Endothelial cell of umbilical vein (primary cell): ENCODE measurements around the gene SBF1. TPM values are rescaled to one million over a fixed set of nuclear protein-coding genes. Genes with fewer than 3 reads are reported as not detected.

Source experiments
- BruUV-seq: library from RNA; stranded (reverse); fragments of 400-500 nt; replicated peaks from 2 replicates; lab custom pipeline; 2021; lab: Mats Ljungman, UMichigan
- CTCF ChIA-PET: fragments of 300-600, 350-600 bp; sonication (Branson Sonifier 250); formaldehyde crosslinking; loops from one replicate; lab custom pipeline; 2021; ENCODE audit warnings: antibody characterized with exemption, inconsistent platforms; lab: Charles Lee
- POLR2A ChIA-PET: fragments of 300-600, 350-600 bp; sonication (Branson Sonifier 250); formaldehyde crosslinking; loops from one replicate; lab custom pipeline; 2021; ENCODE audit warnings: antibody characterized with exemption, inconsistent platforms; lab: Charles Lee
- DNase-seq: peaks from one replicate; pipeline ENCODE4 v3.0.0-alpha.2; 2011; ENCODE audit warnings: low read depth, low spot score
- FAIRE-seq: peaks from 2 replicates; lab custom pipeline; 2011; peaks lifted over from hg19 to GRCh38; lab: Jason Lieb, UNC
- H2AFZ ChIP-seq: 2 replicates; pipeline ENCODE4 v1.6.0; 2012; ENCODE audit warnings: low read depth, low read length, control low read depth, inconsistent platforms
- H3K27ac ChIP-seq: 2 replicates; pipeline ENCODE4 v1.5.1; 2011; ENCODE audit warnings: low read depth, mild to moderate bottlenecking, control low read depth, low read length, moderate library complexity; ENCODE audit not compliant: insufficient read depth
- H3K27me3 ChIP-seq, 2 experiments: 2 replicates each; pipeline versions ENCODE4 v1.6.0 to v1.6.1; 2011; ENCODE audit warnings: low read length in 2 of 2, mixed read lengths in 1 of 2; ENCODE audit not compliant: control insufficient read depth in 2 of 2, insufficient read depth in 2 of 2
- H3K36me3 ChIP-seq, 2 experiments: 2 replicates in 1 of 2; 3 replicates in 1 of 2; pipeline ENCODE4 v1.5.1; 2011; ENCODE audit warnings: low read length in 2 of 2, mild to moderate bottlenecking in 1 of 2, moderate library complexity in 1 of 2; ENCODE audit not compliant: control insufficient read depth in 2 of 2, insufficient read depth in 2 of 2; ENCODE audit errors: extremely low read depth in 1 of 2
- H3K4me1 ChIP-seq: 3 replicates; pipeline ENCODE4 v1.5.1; 2011; ENCODE audit warnings: mild to moderate bottlenecking, low read length; ENCODE audit not compliant: control insufficient read depth, insufficient read depth; ENCODE audit errors: extremely low read depth
- H3K4me2 ChIP-seq: 2 replicates; pipeline ENCODE4 v1.6.1; 2011; ENCODE audit warnings: low read length, control low read depth, mixed read lengths; ENCODE audit not compliant: insufficient read depth
- H3K4me3 ChIP-seq, 3 experiments: fragments of 200-600 bp in 1 of 3; sonication (generic), shearing (Covaris generic) in 1 of 3; replicated peaks in 1 of 3; 2 replicates each; pipeline ENCODE4 v1.5.1; 2011 to 2016; ENCODE audit warnings: control low read depth in 3 of 3, low read length in 3 of 3, mild to moderate bottlenecking in 2 of 3, inconsistent platforms in 1 of 3, low read depth in 1 of 3, moderate library complexity in 1 of 3; ENCODE audit not compliant: insufficient read depth in 1 of 3
- H3K79me2 ChIP-seq: 2 replicates; pipeline ENCODE4 v1.6.0; 2012; ENCODE audit warnings: low read length, inconsistent platforms; ENCODE audit not compliant: control insufficient read depth, insufficient read depth
- H3K9ac ChIP-seq: replicated peaks from 2 replicates; pipeline ENCODE3; 2011; ENCODE audit warnings: low read length, control low read depth; ENCODE audit not compliant: insufficient read depth; ENCODE audit errors: extremely low read depth
- H3K9me1 ChIP-seq: replicated peaks from 3 replicates; pipeline ENCODE4 v1.6.0; 2011; ENCODE audit warnings: mild to moderate bottlenecking, low read length; ENCODE audit not compliant: control insufficient read depth, insufficient read depth; ENCODE audit errors: extremely low read depth
- H3K9me3 ChIP-seq: replicated peaks from 2 replicates; pipeline ENCODE4 v1.5.1; 2012; ENCODE audit warnings: low read length, inconsistent platforms; ENCODE audit not compliant: control insufficient read depth, insufficient read depth
- H4K20me1 ChIP-seq: replicated peaks from 2 replicates; pipeline ENCODE3; 2011; ENCODE audit warnings: mild to moderate bottlenecking, low read length; ENCODE audit not compliant: control insufficient read depth, insufficient read depth; ENCODE audit errors: extremely low read depth
- CTCF ChIP-seq, 2 donors: IDR thresholded peaks; 1 replicate in 1 of 2; 2 replicates in 1 of 2; pipeline ENCODE4 v1.5.1; 2011; ENCODE audit warnings: low read length in 2 of 2, mild to moderate bottlenecking in 2 of 2, moderate library complexity in 2 of 2, control low read depth in 1 of 2, inconsistent platforms in 1 of 2, low read depth in 1 of 2; ENCODE audit not compliant: insufficient read depth in 1 of 2; ENCODE audit errors: extremely low read depth in 1 of 2
- EZH2 ChIP-seq: IDR thresholded peaks from 2 replicates; pipeline ENCODE4 v1.6.1; 2012; ENCODE audit warnings: borderline replicate concordance, low read depth, mild to moderate bottlenecking, moderate library complexity, low read length, inconsistent platforms; ENCODE audit not compliant: severe bottlenecking
- FOS ChIP-seq: IDR thresholded peaks from 2 replicates; pipeline ENCODE4 v1.6.1; 2011; ENCODE audit warnings: mild to moderate bottlenecking, low read length, moderate library complexity, borderline replicate concordance; ENCODE audit not compliant: insufficient read depth
- GATA2 ChIP-seq: IDR thresholded peaks from 2 replicates; pipeline ENCODE4 v1.7.0; 2011; ENCODE audit warnings: low read depth, mild to moderate bottlenecking, moderate library complexity, mixed read lengths, low read length; ENCODE audit not compliant: insufficient read length, insufficient read depth
- JUN ChIP-seq: IDR thresholded peaks from 2 replicates; pipeline ENCODE4 v1.6.1; 2011; ENCODE audit warnings: borderline replicate concordance, low read depth; ENCODE audit not compliant: insufficient read length, insufficient read depth
- MAX ChIP-seq: IDR thresholded peaks from 2 replicates; pipeline ENCODE4 v1.6.1; 2011; ENCODE audit not compliant: insufficient read depth, insufficient read length
- MYC ChIP-seq: IDR thresholded peaks from one replicate; pipeline ENCODE4 v1.6.1; 2011; ENCODE audit warnings: mild to moderate bottlenecking, low read depth, low read length
- POLR2A ChIP-seq: IDR thresholded peaks from 2 replicates; pipeline ENCODE4 v1.6.1; 2012; ENCODE audit warnings: low read depth, mild to moderate bottlenecking, control low read depth, low read length
- POLR2AphosphoS5 ChIP-seq: IDR thresholded peaks from 2 replicates; pipeline ENCODE4 v1.6.1; 2012; ENCODE audit warnings: low read depth, mild to moderate bottlenecking, control low read depth, low read length, moderate library complexity; ENCODE audit not compliant: insufficient read depth
- dilution Hi-C: fragments of 300-500 bp; cut with MboI; formaldehyde crosslinking; loops from one replicate; pipeline ENCODE4 v1.15.0; 2019; ENCODE audit warnings: low sequenced_read_pairs; ENCODE audit not compliant: extremely low pct_ligation_motif_present
- intact Hi-C: fragments of 100-400 bp; cut with micrococcal nuclease; formaldehyde crosslinking; loops from one replicate; pipeline ENCODE4 v1.10.0; 2022
- polyA plus RNA-seq, 4 experiments: library from polyadenylated mRNA; depleted of rRNA in 3 of 4; stranded (reverse) in 3 of 4; unstranded in 1 of 4; fragments of >200 nt; gene quantifications; 2 replicates each; pipeline versions ENCODE4 v1.2.1 to v1.2.3, GENCODE V29; 2011 to 2012; ENCODE audit warnings: missing spikeins in 1 of 4
- total RNA-seq: library from RNA; stranded (reverse); gene quantifications from 2 replicates; pipeline ENCODE4 v1.2.3, GENCODE V29; 2021

SBF1 gene
- total and polyA plus RNA-seq, 2 donors (not counting 3 experiments of a cell fraction or from before 2014, with no cell fraction given), result 36.3 to 68.6 TPM

- Histone ChIP-seq H3K79me2 (no peaks in the 10 kb centered on the region), H3K9me3 (no peaks in the 10 kb centered on the region), H3K27me3 (no peaks in the 10 kb centered on the region), H3K4me1 (peaks cover 6% of the 10 kb centered on the region), H3K27ac (no peak overlapping the region), H4K20me1 (no peaks in the 10 kb centered on the region), H3K4me2 (no peak overlapping the region), H3K9me1 (no peaks in the 10 kb centered on the region), H2AFZ (no peak overlapping the region), H3K9ac (no peak overlapping the region), H3K4me3 (no peak overlapping the region), H3K36me3 (peaks cover 6 to 38% of the 10 kb centered on the region in 2 experiments)
- intact Hi-C loops (no loop called here), dilution Hi-C loops (no loop called here)
- POLR2A ChIA-PET, result no interaction called here
- BruUV-seq, result TSS peak; percentile 67
- FAIRE-seq (no peak), DNase-seq (no peak)
- TF ChIP-seq MAX (no peak), POLR2AphosphoS5 (peak; percentile 4)
- CTCF ChIA-PET, result no interaction called here
These were observed 27.9 kb downstream of the SBF1 start for GRCh38 chr22:50446708-50447575.

- Histone ChIP-seq H2AFZ (no peak overlapping the region), H3K4me3 (no peak overlapping the region), H3K36me3 (peaks cover 6 to 38% of the 10 kb centered on the region in 2 experiments), H3K27ac (no peak overlapping the region), H3K79me2 (no peaks in the 10 kb centered on the region), H3K4me2 (no peak overlapping the region), H3K27me3 (no peaks in the 10 kb centered on the region), H4K20me1 (no peaks in the 10 kb centered on the region), H3K9me3 (no peaks in the 10 kb centered on the region), H3K4me1 (peaks cover 6% of the 10 kb centered on the region), H3K9me1 (no peaks in the 10 kb centered on the region), H3K9ac (no peak overlapping the region)
- DNase-seq (no peak), FAIRE-seq (no peak)
- CTCF ChIA-PET, result no interaction called here
- no TSS peak for BruUV-seq
- intact Hi-C loops (no loop called here), dilution Hi-C loops (no loop called here)
- POLR2A ChIA-PET, result no interaction called here
- TF ChIP-seq POLR2AphosphoS5 (no peak), EZH2 (no peak), MAX (no peak), CTCF (IDR thresholded peaks at IDR 0.05; ENCODE audit: extremely low read depth in 1 of 2, insufficient read depth in 1 of 2, low read depth in 1 of 2, low read length in 2 of 2) (no peak), JUN (no peak), FOS (no peak), POLR2A (no peak), GATA2 (no peak), MYC (no peak)
These were observed 28.7 kb downstream of the SBF1 start for GRCh38 chr22:50445880-50446707.
